ENCODE results near the gene OLIG2. TPM values are rescaled to one million over a fixed set of nuclear protein-coding genes. Genes with fewer than 3 reads are reported as not detected.

Gene OLIG2
- total RNA-seq, 1 experiment from 2014 or later, result not detected

- no peak overlapping the region for H2AFZ ChIP-seq (ENCODE audit: low read depth, low read length, poor library complexity, severe bottlenecking)
- ATAC-seq (no peak), DNase-seq (ENCODE audit: low read depth, low spot score) (no peak)
- no peaks in the 10 kb centered on the region for H3K36me3 ChIP-seq (ENCODE audit: control insufficient read depth in 1 of 2, insufficient read depth in 2 of 2, low read length in 2 of 2)
- H3K79me2 ChIP-seq (ENCODE audit: insufficient read depth, low read length), result no peaks in the 10 kb centered on the region
- H3K9me2 ChIP-seq (ENCODE audit: insufficient read depth), result no peaks in the 10 kb centered on the region
- ChIA-PET POLR2A (no interaction called here), CTCF (no interaction called here), RAD21 (ENCODE audit: low non-redundant PET in 1 of 2, low total read pairs in 2 of 2, uncharacterized antibody in 2 of 2, unreplicated experiment in 2 of 2) (no interaction called here)
- H3K4me1 ChIP-seq (ENCODE audit: control insufficient read depth in 1 of 2, insufficient read depth in 2 of 2, low read length in 2 of 2), result no peaks in the 10 kb centered on the region
- no TSS peak for BruUV-seq (replicated peaks)
- no peaks in the 10 kb centered on the region; the same call in 1 of the 2 replicates for H3K27me3 ChIP-seq (ENCODE audit: insufficient read depth, low read length)
- H3K4me3 ChIP-seq (replicated peaks in 1 of 2; ENCODE audit: low read depth in 1 of 2, low read length in 2 of 2), result no peak overlapping the region
- H4K20me1 ChIP-seq (ENCODE audit: insufficient read depth), result no peaks in the 10 kb centered on the region
- H3K27ac ChIP-seq (ENCODE audit: low read depth, low read length), result no peak overlapping the region
- no peaks in the 10 kb centered on the region for H3K9me3 ChIP-seq (ENCODE audit: control insufficient read depth in 1 of 2, insufficient read depth in 1 of 2, low read depth in 1 of 2, low read length in 2 of 2)
- intact Hi-C loops (cut with micrococcal nuclease), result no loop called here
- no peak for TF ChIP-seq RAD21 (IDR thresholded peaks at IDR 0.05; ENCODE audit: low read depth)
- no peak for TF ChIP-seq POLR2A (IDR thresholded peaks at IDR 0.05; ENCODE audit: borderline replicate concordance, extremely low read depth, insufficient read depth, insufficient read length)
- no peak for TF ChIP-seq POLR2AphosphoS5 (IDR thresholded peaks at IDR 0.05; ENCODE audit: low read depth, low read length)
- TF ChIP-seq CTCF (IDR thresholded peaks at IDR 0.05 in 2 of 3, conservative IDR thresholded peaks at IDR 0.05 in 1 of 3; ENCODE audit: borderline replicate concordance in 1 of 3, insufficient read depth in 1 of 3, low read depth in 2 of 3, low read length in 2 of 3), result no peak
- TF ChIP-seq TCF7L2 (IDR thresholded peaks at IDR 0.05; ENCODE audit: borderline replicate concordance, extremely low read depth, insufficient read depth, insufficient read length), result no peak
- TF ChIP-seq ZBTB33 (IDR thresholded peaks at IDR 0.05; ENCODE audit: extremely low read depth, insufficient replicate concordance, low read length), result no peak
- TF ChIP-seq SP1 (IDR thresholded peaks at IDR 0.05; ENCODE audit: low read depth), result no peak
- no peak for TF ChIP-seq CEBPB (IDR thresholded peaks at IDR 0.05; ENCODE audit: low read depth)
- TF ChIP-seq ATF3 (IDR thresholded peaks at IDR 0.05), result no peak
- no peak for TF ChIP-seq ELF1 (IDR thresholded peaks at IDR 0.05; ENCODE audit: borderline replicate concordance, low read depth)
- no peak for TF ChIP-seq EZH2phosphoT487 (IDR thresholded peaks at IDR 0.05; ENCODE audit: borderline replicate concordance)
- no peak for TF ChIP-seq MAX (IDR thresholded peaks at IDR 0.05)
- TF ChIP-seq EZH2 (IDR thresholded peaks at IDR 0.05), result no peak
- TF ChIP-seq SIN3A (IDR thresholded peaks at IDR 0.05; ENCODE audit: low read depth), result no peak
- TF ChIP-seq CBX3 (IDR thresholded peaks at IDR 0.05; ENCODE audit: low read depth), result no peak
- no peak for TF ChIP-seq YY1 (IDR thresholded peaks at IDR 0.05; ENCODE audit: extremely low read depth, insufficient replicate concordance, low read depth, low read length)
- TF ChIP-seq FOSL1 (IDR thresholded peaks at IDR 0.05; ENCODE audit: low read depth), result no peak
- no peak for TF ChIP-seq REST (IDR thresholded peaks at IDR 0.05; ENCODE audit: low read depth)
- no peak for TF ChIP-seq ZFX (IDR thresholded peaks at IDR 0.05)
- no peak overlapping the region for H3K4me2 ChIP-seq (ENCODE audit: low read length)
- H3K9ac ChIP-seq (ENCODE audit: low read length), result no peak overlapping the region
Measured at GRCh38 chr21:33019516-33019884, 6.2 kb upstream of the OLIG2 start.
